Measurements from ENCODE around the gene COL20A1. TPM values are rescaled to one million over a fixed set of nuclear protein-coding genes. Genes with fewer than 3 reads are reported as not detected.
"Not testable (repeated sequence)": the region's sequence is repeated elsewhere in the genome, so short reads cannot be mapped to it uniquely, and the experiment has no call there.

Gene COL20A1
- polyA plus RNA-seq, 4 donors: 0.09 to 1.7 TPM; not detected in 2

DNA sequence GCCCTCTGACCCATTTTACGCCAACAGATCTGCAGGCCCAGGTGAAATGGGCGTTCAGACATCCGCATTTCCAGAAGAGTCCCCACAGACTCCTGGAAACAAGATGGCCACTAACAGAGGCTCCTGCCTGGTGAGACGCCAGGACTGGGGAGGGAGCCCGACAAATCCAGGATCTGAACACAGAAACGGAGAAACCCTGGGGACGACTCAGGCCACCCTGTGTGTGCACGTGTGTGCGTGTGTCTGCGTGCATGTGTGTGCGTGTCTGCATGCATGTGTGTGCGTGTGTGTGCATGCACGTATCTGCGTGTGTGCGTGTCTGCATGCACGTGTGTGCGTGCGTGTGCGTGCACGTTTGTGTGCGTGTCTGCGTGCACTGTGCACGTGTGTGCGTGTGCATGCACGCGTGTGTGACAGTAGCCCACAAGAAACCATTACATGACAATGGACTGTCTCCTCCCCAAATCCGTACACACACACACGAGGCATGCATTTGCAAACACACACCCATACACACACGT lies 43.3 kb downstream of the COL20A1 start:
- Histone ChIP-seq H3K4me3 (ENCODE audit: low read depth in 1 of 3, low read length in 3 of 3) (no peak overlapping the region), H3K36me3 (ENCODE audit: control insufficient read depth in 3 of 3, insufficient read depth in 2 of 3, low read depth in 1 of 3, low read length in 3 of 3) (no peaks in the 10 kb centered on the region), H3K9me3 (ENCODE audit: control insufficient read depth in 2 of 2, insufficient read depth in 1 of 2, low read depth in 1 of 2, low read length in 1 of 2) (peaks cover 0 to 8% of the 10 kb centered on the region in 2 donors), H3K27ac (ENCODE audit: low read depth in 1 of 3, low read length in 2 of 3) (no peak overlapping the region), H3K4me1 (ENCODE audit: control insufficient read depth in 3 of 3, insufficient read depth in 2 of 3, low read depth in 1 of 3, low read length in 2 of 3) (no peaks in the 10 kb centered on the region), H3K27me3 (ENCODE audit: control insufficient read depth in 3 of 3, insufficient read depth in 3 of 3, low read length in 3 of 3) (peaks cover 0 to 5% (median 4%) of the 10 kb centered on the region in 3 donors)
- FAIRE-seq: no peak
- DNase-seq: no peak
- 89 to 92% (median 91%) methylated on average over 29 of the region's 29 CpGs for WGBS, 3 donors

GRCh38 chr20:63337786-63338420 lies 44.9 kb downstream of the COL20A1 start:
- Histone ChIP-seq H3K27me3 (ENCODE audit: control insufficient read depth in 3 of 3, insufficient read depth in 3 of 3, low read length in 3 of 3) (peaks cover 0 to 9% (median 4%) of the 10 kb centered on the region in 3 donors), H3K4me1 (ENCODE audit: control insufficient read depth in 3 of 3, insufficient read depth in 2 of 3, low read depth in 1 of 3, low read length in 2 of 3) (no peaks in the 10 kb centered on the region), H3K9me3 (ENCODE audit: control insufficient read depth in 2 of 2, insufficient read depth in 1 of 2, low read depth in 1 of 2, low read length in 1 of 2) (no peaks in the 10 kb centered on the region), H3K4me3 (ENCODE audit: low read depth in 1 of 3, low read length in 3 of 3) (no peak overlapping the region), H3K36me3 (ENCODE audit: control insufficient read depth in 3 of 3, insufficient read depth in 2 of 3, low read depth in 1 of 3, low read length in 3 of 3) (no peaks in the 10 kb centered on the region), H3K27ac (ENCODE audit: low read depth in 1 of 3, low read length in 2 of 3) (no peak overlapping the region)
- DNase-seq: no peak
- WGBS, 3 donors: 60 to 69% (median 61%) methylated on average over 12 of the region's 12 CpGs
- no peak for FAIRE-seq

DNA sequence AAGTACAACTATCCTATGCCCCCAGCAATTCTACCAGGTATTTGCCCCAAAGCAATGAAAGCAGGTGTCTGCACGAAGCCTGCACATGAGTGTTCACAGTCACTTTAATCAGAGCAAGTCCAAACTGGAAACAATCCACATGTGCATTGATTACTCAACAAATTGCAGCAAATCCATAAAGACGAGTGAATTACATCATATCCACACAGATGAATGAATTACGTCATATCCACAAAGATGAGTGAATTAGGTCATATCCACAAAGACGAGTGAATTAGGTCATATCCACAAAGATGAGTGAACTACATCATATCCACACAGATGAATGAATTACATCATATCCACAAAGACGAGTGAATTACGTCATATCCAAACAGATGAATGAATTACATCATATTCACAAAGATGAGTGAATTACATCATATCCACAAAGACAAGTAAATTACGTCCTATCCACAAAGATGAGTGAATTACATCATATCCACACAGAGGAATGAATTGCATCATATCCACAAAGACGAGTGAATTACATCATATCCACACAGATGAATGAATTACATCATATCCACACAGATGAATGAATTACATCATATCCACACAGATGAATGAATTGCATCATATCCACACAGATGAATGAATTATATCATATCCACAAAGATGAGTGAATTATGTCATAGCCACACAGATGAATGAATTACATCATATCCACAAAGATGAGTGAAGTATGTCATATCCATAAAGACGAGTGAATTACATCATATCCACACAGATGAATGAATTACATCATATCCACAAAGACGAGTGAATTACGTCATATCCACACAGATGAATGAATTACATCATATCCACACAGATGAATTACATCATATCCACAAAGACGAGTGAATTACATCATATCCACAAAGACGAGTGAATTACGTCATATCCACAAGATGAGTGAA lies 46.4 kb downstream of the COL20A1 start:
- not testable (repeated sequence) for FAIRE-seq, DNase-seq
- WGBS, 3 donors: 72 to 73% (median 72%) methylated on average over 14 of the region's 14 CpGs

GRCh38 chr20:63340158-63340688 lies 47.2 kb downstream of the COL20A1 start:
- not testable (repeated sequence) for DNase-seq; H3K4me1 ChIP-seq (ENCODE audit: control insufficient read depth in 3 of 3, insufficient read depth in 2 of 3, low read depth in 1 of 3, low read length in 2 of 3); H3K36me3 ChIP-seq (ENCODE audit: control insufficient read depth in 3 of 3, insufficient read depth in 2 of 3, low read depth in 1 of 3, low read length in 3 of 3); H3K27ac ChIP-seq (ENCODE audit: low read depth in 1 of 3, low read length in 2 of 3); H3K9me3 ChIP-seq (ENCODE audit: control insufficient read depth in 2 of 2, insufficient read depth in 1 of 2, low read depth in 1 of 2, low read length in 1 of 2); H3K4me3 ChIP-seq (ENCODE audit: low read depth in 1 of 3, low read length in 3 of 3)
- WGBS, 3 donors: 74 to 82% (median 75%) methylated on average over 10 of the region's 10 CpGs
- peak; percentile 80 for FAIRE-seq
- peaks cover 0 to 15% (median 3%) of the 10 kb centered on the region in 3 donors for H3K27me3 ChIP-seq (ENCODE audit: control insufficient read depth in 3 of 3, insufficient read depth in 3 of 3, low read length in 3 of 3)

More for the DNA sequence above, 46.4 kb downstream of the COL20A1 start:
- not testable (repeated sequence) for H3K36me3 ChIP-seq (ENCODE audit: control insufficient read depth in 3 of 3, insufficient read depth in 2 of 3, low read depth in 1 of 3, low read length in 3 of 3); H3K4me1 ChIP-seq (ENCODE audit: control insufficient read depth in 3 of 3, insufficient read depth in 2 of 3, low read depth in 1 of 3, low read length in 2 of 3); H3K4me3 ChIP-seq (ENCODE audit: low read depth in 1 of 3, low read length in 3 of 3); H3K9me3 ChIP-seq (ENCODE audit: control insufficient read depth in 2 of 2, insufficient read depth in 1 of 2, low read depth in 1 of 2, low read length in 1 of 2); H3K27ac ChIP-seq (ENCODE audit: low read depth in 1 of 3, low read length in 2 of 3)
- H3K27me3 ChIP-seq (ENCODE audit: control insufficient read depth in 3 of 3, insufficient read depth in 3 of 3, low read length in 3 of 3): peaks cover 0 to 15% (median 3%) of the 10 kb centered on the region in 3 donors

- Histone ChIP-seq H3K4me3 (ENCODE audit: low read depth in 1 of 3, low read length in 3 of 3) (no peak overlapping the region), H3K36me3 (ENCODE audit: control insufficient read depth in 3 of 3, insufficient read depth in 2 of 3, low read depth in 1 of 3, low read length in 3 of 3) (no peaks in the 10 kb centered on the region), H3K9me3 (ENCODE audit: control insufficient read depth in 2 of 2, insufficient read depth in 1 of 2, low read depth in 1 of 2, low read length in 1 of 2) (no peaks in the 10 kb centered on the region), H3K4me1 (ENCODE audit: control insufficient read depth in 3 of 3, insufficient read depth in 2 of 3, low read depth in 1 of 3, low read length in 2 of 3) (peaks cover 0 to 10% (median 0%) of the 10 kb centered on the region in 3 donors), H3K27me3 (ENCODE audit: control insufficient read depth in 3 of 3, insufficient read depth in 3 of 3, low read length in 3 of 3) (peaks cover 0 to 13% (median 3%) of the 10 kb centered on the region in 3 donors), H3K27ac (ENCODE audit: low read depth in 1 of 3, low read length in 2 of 3) (no peak overlapping the region)
- FAIRE-seq: no peak
- no peak for DNase-seq
- WGBS, 3 donors: 88 to 91% (median 89%) methylated on average over 57 to 59 of the region's 59 CpGs
Observed at GRCh38 chr20:63342561-63343459, 49.8 kb downstream of the COL20A1 start.

GRCh38 chr20:63343460-63344445 lies 50.8 kb downstream of the COL20A1 start:
- FAIRE-seq (no peak), DNase-seq (peak in 1 of 2 donors; percentile 14)
- no peaks in the 10 kb centered on the region for H3K9me3 ChIP-seq (ENCODE audit: control insufficient read depth in 2 of 2, insufficient read depth in 1 of 2, low read depth in 1 of 2, low read length in 1 of 2)
- no peaks in the 10 kb centered on the region for H3K36me3 ChIP-seq (ENCODE audit: control insufficient read depth in 3 of 3, insufficient read depth in 2 of 3, low read depth in 1 of 3, low read length in 3 of 3)
- H3K4me3 ChIP-seq (ENCODE audit: low read depth in 1 of 3, low read length in 3 of 3): no peak overlapping the region
- H3K27me3 ChIP-seq (ENCODE audit: control insufficient read depth in 3 of 3, insufficient read depth in 3 of 3, low read length in 3 of 3): peaks cover 0 to 10% (median 3%) of the 10 kb centered on the region in 3 donors
- H3K27ac ChIP-seq (ENCODE audit: low read depth in 1 of 3, low read length in 2 of 3): no peak overlapping the region
- 49 to 56% (median 54%) methylated on average over 35 to 37 of the region's 37 CpGs for WGBS, 3 donors
- H3K4me1 ChIP-seq (ENCODE audit: control insufficient read depth in 3 of 3, insufficient read depth in 2 of 3, low read depth in 1 of 3, low read length in 2 of 3): peaks cover 0 to 10% (median 0%) of the 10 kb centered on the region in 3 donors
